A673 (cell line): ENCODE measurements around the gene OXNAD1.

Source experiments
- CTCF ChIP-seq: fragments of 300-800, 200-600 bp; sonication (generic); conservative IDR thresholded peaks from 2 replicates; pipeline ENCODE4 v1.5.1; 2017; ENCODE audit warnings: low read depth, mild to moderate bottlenecking, antibody characterized with exemption, low read length, moderate library complexity, mixed read lengths
- EZH2 ChIP-seq: fragments of 200-600 bp; sonication (generic); IDR thresholded peaks from 2 replicates; pipeline ENCODE4 v1.6.1; 2017; ENCODE audit warnings: borderline replicate concordance, low read depth, mild to moderate bottlenecking, mixed read lengths, antibody characterized with exemption, low read length; ENCODE audit not compliant: poor library complexity, severe bottlenecking

- TF ChIP-seq CTCF (no peak), EZH2 (no peak)
Observed at GRCh38 chr3:16334909-16335308, 69.9 kb downstream of the OXNAD1 start.
